Heart left ventricle (tissue), 16 donors: ENCODE measurements around the gene WWOX. TPM values are rescaled to one million over a fixed set of nuclear protein-coding genes. Genes with fewer than 3 reads are reported as not detected.

Source experiments
- ATAC-seq, 4 donors: fragments of 200-7000 bp; cut with Tn5 transposase; one replicate each; pipeline ENCODE4 v1.9.1; 2020 to 2022; ENCODE audit warnings: moderate library complexity in 4 of 4, mild to moderate bottlenecking in 3 of 4, moderate number of reproducible peaks in 1 of 4
- DNase-seq, 5 donors: peaks; one replicate each; pipeline ENCODE4 v3.0.0-alpha.2; 2020
- H3K27ac ChIP-seq, 12 donors: fragments of 200-600 bp; sonication (generic) in 4 of 12; one replicate each; pipeline versions ENCODE4 v1.5.0 to v1.8.0; 2016 to 2022; ENCODE audit warnings: mild to moderate bottlenecking in 2 of 12
- H3K27me3 ChIP-seq, 9 donors: fragments of 200-600 bp; sonication (generic) in 2 of 9; one replicate each; pipeline versions ENCODE4 v1.5.1 to v1.8.0; 2016 to 2022; ENCODE audit warnings: mild to moderate bottlenecking in 3 of 9
- H3K36me3 ChIP-seq, 9 donors: fragments of 200-600 bp; sonication (generic) in 2 of 9; one replicate each; pipeline versions ENCODE4 v1.5.0 to v1.8.0; 2018 to 2022; ENCODE audit warnings: mild to moderate bottlenecking in 2 of 9
- H3K4me1 ChIP-seq, 12 donors: fragments of 200-600 bp; sonication (generic) in 4 of 12; one replicate each; pipeline versions ENCODE4 v1.5.0 to v1.8.0; 2016 to 2022; ENCODE audit warnings: mild to moderate bottlenecking in 3 of 12
- H3K4me3 ChIP-seq, 12 donors: fragments of 200-600 bp; sonication (generic) in 4 of 12; one replicate each; pipeline versions ENCODE4 v1.5.0 to v1.8.0; 2017 to 2022; ENCODE audit warnings: mild to moderate bottlenecking in 9 of 12, moderate library complexity in 4 of 12
- H3K9me3 ChIP-seq, 12 donors: fragments of 200-600 bp; sonication (generic) in 4 of 12; one replicate each; pipeline versions ENCODE4 v1.5.0 to v1.8.0; 2016 to 2022; ENCODE audit warnings: mild to moderate bottlenecking in 1 of 12
- CTCF ChIP-seq, 12 donors: fragments of 200-600 bp; sonication (generic) in 4 of 12; IDR thresholded peaks; one replicate each; pipeline versions ENCODE4 v1.5.0 to v1.8.0; 2018 to 2022; ENCODE audit warnings: antibody characterized with exemption in 12 of 12, mild to moderate bottlenecking in 5 of 12
- POLR2A ChIP-seq, 2 donors: fragments of 450-650 bp; IDR thresholded peaks; one replicate each; pipeline ENCODE4 v1.6.1; 2017; ENCODE audit warnings: antibody characterized with exemption in 2 of 2, mild to moderate bottlenecking in 2 of 2, moderate library complexity in 2 of 2
- WGBS, 4 donors: extraction: QIAGEN DNeasy Blood & Tissue Kit in 2 of 4; methylation state at CpG; one replicate each; pipeline versions ENCODE4 v1.1.5 to v1.1.7; 2013 to 2018; 5-methylcytosine and 5-hydroxymethylcytosine counted together
- intact Hi-C, 10 donors: fragments of 100-400 bp; cut with DNase I; formaldehyde crosslinking; loops; one replicate each; pipeline versions ENCODE4 v1.11.1 to v1.14.2; 2022
- polyA plus RNA-seq, 2 donors: library from polyadenylated mRNA; stranded (reverse); fragments of 200-250 nt; gene quantifications; one replicate each; pipeline ENCODE4 v1.2.3, GENCODE V29; 2013
- total RNA-seq, 9 donors: library from RNA; depleted of rRNA in 2 of 9; stranded (reverse); fragments of >200 nt in 2 of 9; fragmentation: NEBNext Ultra II Directional in 3 of 9; extraction: Animal tissue kit (Norgen Biotek cat#: 25700) in 3 of 9; gene quantifications; one replicate each; pipeline versions ENCODE4 v1.1.0 to v1.2.4, GENCODE V29; 2016 to 2023
- donor health status: ischemic (EF 13 %, LVEDD 7.1; RV severe dilation, severe dysfunction).
- donor health status: healthy with polysubstance abuse.
- donor health status: DM: no; HTN: yes; CAD: no.
- donor health status: DM: no; HTN: no; CAD: no.
- donor health status: ischemic (EF 25% LVEDD 6.9; RV normal size, moderate dysfunction).
- donor health status: ischemic (EF 25% LVEDD 5.7; RV mildly dilated, moderate dysfunction).
- donor health status: healthy.
- donor health status: DM: yes; HTN: yes; CAD: no.
- donor health status: ischemic (EF 35%, LVEDD 5.7; RV mildly dilated, moderate dysfunction).
- donor health status: nonischemic (EF 11% LVEDD 7.7; RV severe dilation, severe dysfunction).
- donor health status: DM: yes; HTN: yes; CAD: no.
- donor health status: PGD.
- donor health status: ischemic (EF 29% LVEDD 5.4; RV normal size, mild dysfunction).
- donor health status: nonischemic (EF 23%, LVEDD 6.1; RV moderate dilation, normal function).

WWOX gene
- total and polyA plus RNA-seq, 11 donors: 4.3 to 18.3 (median 9.1) TPM

GRCh38 chr16:78264642-78265041 is 165.2 kb downstream of the WWOX start:
- 93% methylated on average over 6 of the region's 6 CpGs for WGBS, 4 donors
- Histone ChIP-seq H3K4me3 (no peak overlapping the region), H3K36me3 (no peaks in the 10 kb centered on the region), H3K9me3 (peaks cover 0 to 7% (median 0%) of the 10 kb centered on the region in 12 donors), H3K27ac (no peak overlapping the region), H3K27me3 (no peaks in the 10 kb centered on the region), H3K4me1 (no peaks in the 10 kb centered on the region)
- DNase-seq (no peak), ATAC-seq (no peak)
- intact Hi-C loops: loop anchor here in 1 of 10 donors (10.0 kb wide), 1 partner anchor 60 kb away; no protein-coding TSS in a partner anchor
- no peak for TF ChIP-seq POLR2A (IDR thresholded peaks at IDR 0.05)
- no peak for TF ChIP-seq CTCF (IDR thresholded peaks at IDR 0.05)

- DNase-seq: no peak
- H3K27me3 ChIP-seq: no peaks in the 10 kb centered on the region
- TF ChIP-seq CTCF (IDR thresholded peaks at IDR 0.05): no peak
- TF ChIP-seq POLR2A (IDR thresholded peaks at IDR 0.05): no peak
- no peak for ATAC-seq
- no peaks in the 10 kb centered on the region for H3K36me3 ChIP-seq
- H3K9me3 ChIP-seq: peaks cover 0 to 4% (median 0%) of the 10 kb centered on the region in 12 donors
- WGBS, 4 donors: 93 to 97% (median 94%) methylated on average over 7 of the region's 7 CpGs
- intact Hi-C loops: loop anchor here in 1 of 10 donors (10.0 kb wide), 1 partner anchor 64 kb away; no protein-coding TSS in a partner anchor
- H3K27ac ChIP-seq: no peak overlapping the region
- no peak overlapping the region for H3K4me3 ChIP-seq
- H3K4me1 ChIP-seq: no peaks in the 10 kb centered on the region
Observed at GRCh38 chr16:78269256-78269655, 169.8 kb downstream of the WWOX start.

GRCh38 chr16:78271981-78272380 is 172.5 kb downstream of the WWOX start:
- H3K36me3 ChIP-seq: no peaks in the 10 kb centered on the region
- intact Hi-C loops: no loop called here
- no peak overlapping the region for H3K4me3 ChIP-seq
- 94 to 100% (median 97%) methylated on average over 3 of the region's 3 CpGs for WGBS, 4 donors
- ATAC-seq (no peak), DNase-seq (no peak)
- no peaks in the 10 kb centered on the region for H3K27me3 ChIP-seq
- H3K27ac ChIP-seq: no peak overlapping the region
- no peaks in the 10 kb centered on the region for H3K4me1 ChIP-seq
- no peak for TF ChIP-seq CTCF (IDR thresholded peaks at IDR 0.05)
- no peak for TF ChIP-seq POLR2A (IDR thresholded peaks at IDR 0.05)
- no peaks in the 10 kb centered on the region for H3K9me3 ChIP-seq

- Histone ChIP-seq H3K27ac (no peak overlapping the region), H3K27me3 (no peaks in the 10 kb centered on the region), H3K4me3 (no peak overlapping the region), H3K4me1 (no peaks in the 10 kb centered on the region), H3K36me3 (no peaks in the 10 kb centered on the region), H3K9me3 (no peaks in the 10 kb centered on the region)
- DNase-seq (no peak), ATAC-seq (no peak)
- intact Hi-C loops: no loop called here
- no peak for TF ChIP-seq CTCF (IDR thresholded peaks at IDR 0.05)
- TF ChIP-seq POLR2A (IDR thresholded peaks at IDR 0.05): no peak
- 76 to 88% (median 80%) methylated on average over 4 of the region's 4 CpGs for WGBS, 4 donors
Observed at GRCh38 chr16:78274771-78275170, 175.3 kb downstream of the WWOX start.
